Stimulated activated CD4-positive, alpha-beta T cell treated with anti-CD3 and anti-CD28 coated beads, Interleukin-12 subunit alpha, Interleukin-12 subunit beta, amount 100 ng/mL, for 48 hours (primary cell): ENCODE results near the gene ILKAP.

Source experiments
- DNase-seq, 3 donors: peaks; one replicate each; pipeline ENCODE4 v3.0.0-alpha.2; 2020; ENCODE audit warnings: low read depth in 2 of 3, low spot score in 1 of 3

Gene ILKAP

GRCh38 chr2:238203094-238203972 is at the start of gene ILKAP:
Gene ILKAP (minus strand): TSS chr2:238203695. CDS start chr2:238203553, 142 bp downstream.
- peak; percentile 76 to 86 (median 78) for DNase-seq

GRCh38 chr2:238252766-238253630 is 49.5 kb upstream of the ILKAP start:
- no peak for DNase-seq

- no peak for DNase-seq
Observed at GRCh38 chr2:238251986-238252385, 48.5 kb upstream of the ILKAP start.

DNA sequence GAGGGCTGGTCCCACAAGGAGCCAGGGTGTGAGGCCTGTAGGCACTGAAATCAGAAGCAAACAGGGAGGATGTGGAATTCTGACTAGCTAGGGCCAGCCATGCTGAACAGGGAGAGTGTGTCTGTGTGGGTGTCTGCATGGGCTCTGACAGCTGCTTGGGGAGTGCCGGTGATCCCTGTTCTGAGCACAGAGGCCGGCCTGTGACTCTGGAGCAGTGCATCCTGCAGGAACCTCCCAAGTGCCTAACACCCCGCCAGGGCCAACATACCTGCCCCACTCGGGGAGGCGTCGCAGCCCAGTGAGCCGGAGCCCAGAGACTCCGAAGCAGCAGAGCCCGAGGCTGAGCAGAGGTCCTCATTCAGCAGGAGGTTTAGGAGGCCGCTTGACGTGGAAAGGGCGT is 47.8 kb upstream of the ILKAP start:
- no peak for DNase-seq

DNA sequence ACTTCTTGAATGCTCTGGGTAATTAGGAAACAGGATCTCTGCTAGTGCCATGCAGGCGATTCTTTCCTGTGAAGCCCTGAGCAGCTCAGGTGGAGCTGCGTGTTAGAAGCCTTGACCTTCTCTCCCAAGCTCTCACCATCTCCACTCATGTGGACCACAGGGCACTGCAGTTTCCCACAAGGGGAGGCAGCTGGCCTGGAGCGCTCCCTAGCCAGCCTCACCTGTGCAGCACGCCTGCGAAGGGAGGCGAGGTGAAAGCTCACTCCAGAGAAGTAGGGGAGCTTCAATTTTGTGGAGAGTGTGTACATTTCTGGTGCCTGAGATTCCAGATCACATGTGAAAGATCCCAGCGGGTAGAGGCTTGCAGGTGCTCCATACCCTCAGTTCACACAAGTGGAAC is 47.4 kb upstream of the ILKAP start:
- DNase-seq: no peak

GRCh38 chr2:238247841-238248453 is 44.5 kb upstream of the ILKAP start:
- no peak for DNase-seq

- no peak for DNase-seq
Observed at GRCh38 chr2:238247002-238247822, 43.7 kb upstream of the ILKAP start.

GRCh38 chr2:238244151-238244550 is 40.7 kb upstream of the ILKAP start:
- no peak for DNase-seq

DNA sequence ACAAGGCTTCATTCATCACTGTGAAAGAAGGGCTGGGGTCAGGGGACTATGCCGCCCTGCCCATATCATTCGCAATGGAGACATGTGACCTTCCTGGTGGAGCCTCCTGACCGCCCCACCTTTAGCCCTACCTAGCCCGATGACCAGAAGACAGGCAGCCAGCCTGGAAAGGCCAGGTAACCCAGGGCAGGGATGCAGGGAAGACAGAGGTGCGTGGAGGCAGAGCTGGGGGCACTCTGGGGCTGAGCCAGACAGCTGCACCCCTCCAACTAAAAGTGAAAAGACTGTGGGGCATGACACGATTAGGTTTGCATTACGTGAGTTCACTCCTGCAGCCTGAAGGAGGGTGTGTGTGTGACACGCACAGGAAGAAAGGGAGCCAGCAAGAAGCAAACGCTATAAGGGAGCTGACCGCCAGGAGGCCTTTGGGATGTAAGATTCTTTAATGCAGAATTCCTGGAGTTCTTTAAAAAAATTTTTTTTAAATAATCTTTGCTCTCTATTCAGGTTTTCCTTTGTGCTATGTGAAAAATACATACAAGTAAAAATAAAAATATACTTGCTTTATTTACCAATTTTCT is 40.1 kb upstream of the ILKAP start:
- no peak for DNase-seq

- DNase-seq: no peak
Observed at GRCh38 chr2:238242731-238243495, 39.4 kb upstream of the ILKAP start.

- DNase-seq: no peak
Observed at GRCh38 chr2:238241970-238242369, 38.5 kb upstream of the ILKAP start.

- no peak for DNase-seq
Observed at GRCh38 chr2:238240757-238241711, 37.5 kb upstream of the ILKAP start.

DNA sequence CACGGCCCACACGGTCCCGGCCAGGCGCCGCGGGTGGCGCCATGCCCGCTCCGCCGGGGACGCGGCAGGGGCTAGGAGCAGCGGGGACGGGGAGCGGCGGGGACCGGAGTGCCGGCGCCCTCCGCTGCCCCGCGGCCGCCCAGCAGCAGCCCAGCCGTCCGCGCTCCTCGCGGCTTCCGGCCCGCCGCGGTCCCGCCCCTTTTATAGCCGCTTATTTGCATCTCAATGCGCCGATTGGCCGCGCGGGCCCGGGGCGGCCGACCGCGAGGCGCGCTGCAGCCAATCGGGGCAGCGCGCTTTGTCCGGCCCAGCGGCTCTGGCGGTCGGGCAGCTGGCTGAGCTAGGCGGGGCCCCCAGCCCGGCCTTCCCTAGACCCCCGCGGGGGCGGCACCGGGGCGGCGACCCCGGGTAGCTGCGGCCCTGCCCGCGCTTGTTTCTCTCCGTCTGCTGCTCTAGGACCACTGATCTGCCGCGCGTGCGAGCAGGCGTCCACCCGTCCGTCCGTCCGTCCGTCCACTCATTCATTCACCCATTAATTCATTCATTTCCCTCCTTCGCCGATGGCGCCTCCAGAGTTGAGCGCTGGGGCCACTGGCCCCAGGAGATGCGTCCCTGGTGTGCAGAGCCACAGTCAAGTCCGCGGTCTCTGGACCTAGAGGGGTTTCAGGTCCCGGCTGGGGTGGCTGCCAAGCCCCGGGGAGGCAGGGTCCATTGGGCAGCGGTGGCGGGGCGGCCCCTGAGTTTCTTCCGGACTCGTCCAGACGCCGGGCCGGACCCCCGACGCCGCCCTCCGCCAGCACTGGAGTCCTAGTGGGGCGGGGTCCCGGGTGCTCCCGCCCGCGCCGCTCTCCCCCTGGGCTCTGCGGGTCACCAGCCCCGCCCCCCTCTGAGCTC is 36.6 kb upstream of the ILKAP start, which contains the start of gene HES6:
Gene HES6, minus strand, starts transcription at position 176 of the 894 bp plus-strand sequence. Its CDS starts 133 bp downstream, at position 43.
- DNase-seq: peak; percentile 52 to 79 (median 58)

GRCh38 chr2:238239543-238239862 is 36.0 kb upstream of the ILKAP start:
- DNase-seq: no peak

- DNase-seq: no peak
Observed at GRCh38 chr2:238238766-238239542, 35.5 kb upstream of the ILKAP start.

GRCh38 chr2:238238311-238238765 is 34.8 kb upstream of the ILKAP start:
- no peak for DNase-seq
